SK-N-SH (cell line): Measurements from ENCODE around the gene IARS2. TPM values are rescaled to one million over a fixed set of nuclear protein-coding genes. Genes with fewer than 3 reads are reported as not detected.
A peak's percentile ranks its signal among the peaks of the same experiment; 100 is the strongest.

ENCODE experiments used
- CTCF ChIA-PET: fragments of 300-600, 350-600 bp; formaldehyde crosslinking; extraction: SDS; loops from one replicate; lab custom pipeline; 2021; lab: Yijun Ruan, JAX
- POLR2A ChIA-PET: fragments of 350-600 bp; sonication (Branson Sonifier 250); formaldehyde crosslinking; extraction: SDS; loops from one replicate; lab custom pipeline; 2020; ENCODE audit warnings: antibody characterized with exemption, inconsistent platforms; lab: Yijun Ruan, JAX
- DNase-seq: peaks from one replicate; pipeline ENCODE4 v3.0.0; 2012
- H2AFZ ChIP-seq: fragments of 200-600 bp; sonication (generic); 2 replicates; pipeline ENCODE4 v1.8.1; 2016; ENCODE audit warnings: antibody characterized with exemption, mild to moderate bottlenecking, low read depth
- H3F3A ChIP-seq: fragments of 200-600 bp; sonication (generic); replicated peaks from 2 replicates; pipeline ENCODE3; 2016; ENCODE audit warnings: antibody characterized with exemption, mild to moderate bottlenecking; ENCODE audit not compliant: insufficient read depth
- H3K27ac ChIP-seq, 2 experiments: fragments of 200-500 bp in 1 of 2; fragments of 200-600 bp in 1 of 2; sonication (Bioruptor generic) in 1 of 2; sonication (generic), shearing (Covaris generic) in 1 of 2; 2 replicates each; pipeline versions ENCODE4 v1.5.1 to v1.6.1; 2014 to 2016; ENCODE audit warnings: low read depth in 2 of 2, inconsistent platforms in 1 of 2, low read length in 1 of 2, mild to moderate bottlenecking in 1 of 2, mixed read lengths in 1 of 2
- H3K27me3 ChIP-seq: fragments of 200-600 bp; sonication (generic), shearing (Covaris generic); 2 replicates; pipeline ENCODE4 v1.6.1; 2016; ENCODE audit warnings: mixed run types; ENCODE audit not compliant: insufficient read depth
- H3K36me3 ChIP-seq, 2 experiments: fragments of 200-500 bp in 1 of 2; fragments of 200-600 bp in 1 of 2; sonication (Bioruptor generic) in 1 of 2; sonication (generic) in 1 of 2; replicated peaks in 1 of 2; 2 replicates each; pipeline versions ENCODE3 to v1.5.1; 2014 to 2016; ENCODE audit warnings: low read length in 1 of 2, mild to moderate bottlenecking in 1 of 2; ENCODE audit not compliant: insufficient read depth in 2 of 2, control insufficient read depth in 1 of 2
- H3K4me1 ChIP-seq, 2 experiments: fragments of 200-500 bp in 1 of 2; fragments of 200-600 bp in 1 of 2; sonication (Bioruptor generic) in 1 of 2; sonication (generic), shearing (Covaris generic) in 1 of 2; 2 replicates each; pipeline versions ENCODE4 v1.5.1 to v1.6.1; 2014 to 2016; ENCODE audit warnings: low read depth in 1 of 2, low read length in 1 of 2, mixed run types in 1 of 2; ENCODE audit not compliant: insufficient read depth in 2 of 2, control insufficient read depth in 1 of 2
- H3K4me2 ChIP-seq: fragments of 200-600 bp; sonication (generic), shearing (Covaris generic); 2 replicates; pipeline ENCODE4 v1.6.1; 2017; ENCODE audit warnings: mixed run types
- H3K4me3 ChIP-seq, 2 experiments: fragments of 200-500 bp in 1 of 2; fragments of 200-600 bp in 1 of 2; sonication (Bioruptor generic) in 1 of 2; sonication (generic), shearing (Covaris generic) in 1 of 2; 2 replicates each; pipeline versions ENCODE4 v1.5.1 to v1.8.1; 2014 to 2016; ENCODE audit warnings: low read depth in 2 of 2, inconsistent platforms in 1 of 2, low read length in 1 of 2, mild to moderate bottlenecking in 1 of 2, mixed read lengths in 1 of 2, moderate library complexity in 1 of 2
- H3K79me2 ChIP-seq: fragments of 200-600 bp; sonication (generic); 2 replicates; pipeline ENCODE4 v1.8.1; 2017; ENCODE audit warnings: mild to moderate bottlenecking; ENCODE audit not compliant: insufficient read depth
- H3K9ac ChIP-seq: fragments of 200-600 bp; sonication (generic); 2 replicates; pipeline ENCODE4 v1.6.1; 2017; ENCODE audit warnings: mixed run types
- H3K9me2 ChIP-seq: fragments of 200-600 bp; sonication (generic); 2 replicates; pipeline ENCODE4 v1.6.1; 2017; ENCODE audit warnings: mixed run types
- H3K9me3 ChIP-seq: fragments of 200-600 bp; sonication (generic); 2 replicates; pipeline ENCODE4 v1.6.1; 2017; ENCODE audit warnings: mixed run types, mild to moderate bottlenecking, moderate library complexity
- H4K20me1 ChIP-seq: fragments of 200-600 bp; sonication (generic); 2 replicates; pipeline ENCODE4 v1.6.1; 2017; ENCODE audit warnings: mild to moderate bottlenecking, mixed run types; ENCODE audit not compliant: insufficient read depth
- CHD2 ChIP-seq: fragments of 150-350 bp; IDR thresholded peaks from 2 replicates; pipeline ENCODE4 v1.6.1; 2018; ENCODE audit warnings: low read length; ENCODE audit not compliant: partially characterized antibody
- ELF1 ChIP-seq: IDR thresholded peaks from 2 replicates; pipeline ENCODE4 v1.4.0; 2012
- EP300 ChIP-seq, 2 experiments: IDR thresholded peaks; 2 replicates each; pipeline versions ENCODE4 v1.4.0 to v1.6.1; 2012; ENCODE audit warnings: borderline replicate concordance in 1 of 2, low read depth in 1 of 2, low read length in 1 of 2
- EZH2phosphoT487 ChIP-seq: fragments of 200-600 bp; sonication (generic); IDR thresholded peaks from 2 replicates; pipeline ENCODE4 v1.6.1; 2017; ENCODE audit warnings: low read depth, mixed run types, mild to moderate bottlenecking, antibody characterized with exemption, moderate library complexity, borderline replicate concordance
- FOSL2 ChIP-seq: IDR thresholded peaks from 2 replicates; pipeline ENCODE4 v1.4.0; 2012; ENCODE audit warnings: low read depth, mild to moderate bottlenecking, moderate library complexity, borderline replicate concordance
- FOXM1 ChIP-seq: IDR thresholded peaks from 2 replicates; pipeline ENCODE4 v1.4.0; 2012; ENCODE audit warnings: low read depth, mild to moderate bottlenecking
- GABPA ChIP-seq: IDR thresholded peaks from 2 replicates; pipeline ENCODE4 v1.4.0; 2012; ENCODE audit warnings: low read depth, mild to moderate bottlenecking
- GATA2 ChIP-seq: sonication (generic); formaldehyde crosslinking; IDR thresholded peaks from 2 replicates; pipeline ENCODE4 v1.5.0; 2020; ENCODE audit warnings: mild to moderate bottlenecking, missing genetic modification reagents
- MAX ChIP-seq: IDR thresholded peaks from 2 replicates; pipeline ENCODE4 v1.4.0; 2012; ENCODE audit warnings: low read depth
- MEF2A ChIP-seq: IDR thresholded peaks from 2 replicates; pipeline ENCODE4 v1.4.0; 2012; ENCODE audit warnings: low read depth, borderline replicate concordance
- NRF1 ChIP-seq: IDR thresholded peaks from 2 replicates; pipeline ENCODE4 v1.6.1; 2012; ENCODE audit warnings: low read depth, mild to moderate bottlenecking, low read length
- POLR2AphosphoS5 ChIP-seq: IDR thresholded peaks from 2 replicates; pipeline ENCODE4 v1.6.1; 2012; ENCODE audit warnings: low read depth, low read length
- RAD21 ChIP-seq: IDR thresholded peaks from 2 replicates; pipeline ENCODE4 v1.6.1; 2012; ENCODE audit warnings: mild to moderate bottlenecking, low read length
- RCOR1 ChIP-seq: fragments of 150-350 bp; IDR thresholded peaks from 2 replicates; pipeline ENCODE4 v1.6.1; 2017; ENCODE audit warnings: antibody characterized with exemption, low read length
- RFX5 ChIP-seq: IDR thresholded peaks from 2 replicates; pipeline ENCODE4 v1.6.1; 2012; ENCODE audit warnings: mild to moderate bottlenecking, improper control_type of control experiment, low read length
- RXRA ChIP-seq: IDR thresholded peaks from 2 replicates; pipeline ENCODE4 v1.4.0; 2012; ENCODE audit warnings: low read depth, mild to moderate bottlenecking, borderline replicate concordance
- SIN3A ChIP-seq: IDR thresholded peaks from 2 replicates; pipeline ENCODE4 v1.6.1; 2012; ENCODE audit warnings: low read depth, mild to moderate bottlenecking, low read length, moderate library complexity, borderline replicate concordance
- SMC3 ChIP-seq: IDR thresholded peaks from 2 replicates; pipeline ENCODE4 v1.6.1; 2012; ENCODE audit warnings: low read depth, low read length, improper control_type of control experiment
- TCF12 ChIP-seq: IDR thresholded peaks from 2 replicates; pipeline ENCODE4 v1.4.0; 2012
- WGBS: methylation state at CpG from one replicate; pipeline ENCODE4 v1.1.6; 2017; ENCODE audit warnings: low lambda C conversion rate; 5-methylcytosine and 5-hydroxymethylcytosine counted together
- polyA plus RNA-seq, 3 experiments: library from polyadenylated mRNA; depleted of rRNA; stranded (reverse); fragments of >200 nt; gene quantifications; 2 replicates each; pipeline ENCODE4 v1.2.3, GENCODE V29; 2012
- TF ChIP-seq, protein P1 (sequence below): fragments of 200-600 bp; sonication (generic); IDR thresholded peaks from 2 replicates; pipeline ENCODE4 v1.6.1; 2017; ENCODE audit warnings: antibody characterized with exemption, mild to moderate bottlenecking, moderate library complexity
- TF ChIP-seq, protein P2 (sequence below): IDR thresholded peaks from 2 replicates; pipeline ENCODE4 v1.4.0; 2012; ENCODE audit warnings: low read depth, borderline replicate concordance
- TF ChIP-seq, protein P3 (sequence below): fragments of 150-350 bp; IDR thresholded peaks from 2 replicates; pipeline ENCODE4 v1.6.1; 2017; ENCODE audit warnings: antibody characterized with exemption, low read length, low read depth, borderline replicate concordance

The IARS2 gene
- polyA plus RNA-seq, 1 of the 3 experiments (the other 2 are of a cell fraction) = 25.7 TPM

GRCh38 chr1:220182111-220182510 lies 88.2 kb downstream of the IARS2 start:
- Histone ChIP-seq H3K9me3 (no peaks in the 10 kb centered on the region), H3K9ac (peak overlapping the region; percentile 8; the same call in 1 of the 2 replicates), H3K4me3 (no peak overlapping the region), H3K79me2 (peaks cover 5% of the 10 kb centered on the region; the same call in 1 of the 2 replicates), H3K27ac (peak overlapping the region in 1 of 2 experiments; percentile 67; a peak in 2 of 4 replicates), H3F3A (peaks cover 15% of the 10 kb centered on the region), H3K27me3 (no peaks in the 10 kb centered on the region), H4K20me1 (no peaks in the 10 kb centered on the region), H3K4me2 (no peak overlapping the region), H3K36me3 (peaks cover 52 to 66% of the 10 kb centered on the region in 2 experiments), H2AFZ (no peak overlapping the region), H3K9me2 (no peaks in the 10 kb centered on the region), H3K4me1 (peaks cover 0 to 10% of the 10 kb centered on the region in 2 experiments; a peak in 1 of 4 replicates)
- TF ChIP-seq CHD2 = no peak
- TF ChIP-seq POLR2AphosphoS5 = no peak
- no peak for TF ChIP-seq RFX5
- TF ChIP-seq, protein P1, sequence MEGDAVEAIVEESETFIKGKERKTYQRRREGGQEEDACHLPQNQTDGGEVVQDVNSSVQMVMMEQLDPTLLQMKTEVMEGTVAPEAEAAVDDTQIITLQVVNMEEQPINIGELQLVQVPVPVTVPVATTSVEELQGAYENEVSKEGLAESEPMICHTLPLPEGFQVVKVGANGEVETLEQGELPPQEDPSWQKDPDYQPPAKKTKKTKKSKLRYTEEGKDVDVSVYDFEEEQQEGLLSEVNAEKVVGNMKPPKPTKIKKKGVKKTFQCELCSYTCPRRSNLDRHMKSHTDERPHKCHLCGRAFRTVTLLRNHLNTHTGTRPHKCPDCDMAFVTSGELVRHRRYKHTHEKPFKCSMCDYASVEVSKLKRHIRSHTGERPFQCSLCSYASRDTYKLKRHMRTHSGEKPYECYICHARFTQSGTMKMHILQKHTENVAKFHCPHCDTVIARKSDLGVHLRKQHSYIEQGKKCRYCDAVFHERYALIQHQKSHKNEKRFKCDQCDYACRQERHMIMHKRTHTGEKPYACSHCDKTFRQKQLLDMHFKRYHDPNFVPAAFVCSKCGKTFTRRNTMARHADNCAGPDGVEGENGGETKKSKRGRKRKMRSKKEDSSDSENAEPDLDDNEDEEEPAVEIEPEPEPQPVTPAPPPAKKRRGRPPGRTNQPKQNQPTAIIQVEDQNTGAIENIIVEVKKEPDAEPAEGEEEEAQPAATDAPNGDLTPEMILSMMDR = no peak
- TF ChIP-seq FOXM1 = no peak
- TF ChIP-seq RXRA = no peak
- no peak for TF ChIP-seq FOSL2
- no peak for TF ChIP-seq EP300 (IDR thresholded peaks at IDR 0.05; ENCODE audit: borderline replicate concordance in 1 of 2, low read depth in 1 of 2, low read length in 1 of 2)
- no peak for TF ChIP-seq MEF2A
- no peak for TF ChIP-seq RAD21
- TF ChIP-seq, protein P2, sequence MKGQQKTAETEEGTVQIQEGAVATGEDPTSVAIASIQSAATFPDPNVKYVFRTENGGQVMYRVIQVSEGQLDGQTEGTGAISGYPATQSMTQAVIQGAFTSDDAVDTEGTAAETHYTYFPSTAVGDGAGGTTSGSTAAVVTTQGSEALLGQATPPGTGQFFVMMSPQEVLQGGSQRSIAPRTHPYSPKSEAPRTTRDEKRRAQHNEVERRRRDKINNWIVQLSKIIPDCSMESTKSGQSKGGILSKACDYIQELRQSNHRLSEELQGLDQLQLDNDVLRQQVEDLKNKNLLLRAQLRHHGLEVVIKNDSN = no peak
- TF ChIP-seq RCOR1 = no peak
- TF ChIP-seq GABPA = no peak
- no peak for TF ChIP-seq SMC3
- WGBS = 80% methylated on average over 1 of the region's 1 CpG
- DNase-seq = no peak
- ChIA-PET POLR2A (no interaction called here), CTCF (interaction anchor here (0.9 to 1.9 kb wide), 3 partner anchors 7 to 595 kb away, joined by 3 to 6 read pairs (median 3); no protein-coding TSS in a partner anchor)

GRCh38 chr1:220182656-220183055 lies 88.7 kb downstream of the IARS2 start:
- Histone ChIP-seq H3K4me2 (no peak overlapping the region), H3K4me1 (peaks cover 0 to 10% of the 10 kb centered on the region in 2 experiments; a peak in 1 of 4 replicates), H2AFZ (no peak overlapping the region), H3K9me2 (no peaks in the 10 kb centered on the region), H3F3A (peaks cover 15% of the 10 kb centered on the region), H4K20me1 (no peaks in the 10 kb centered on the region), H3K27me3 (no peaks in the 10 kb centered on the region), H3K4me3 (no peak overlapping the region)
- CTCF ChIA-PET = interaction anchor here (1.1 kb wide), 1 partner anchor 594 kb away, joined by 3 read pairs; no protein-coding TSS in a partner anchor
- DNase-seq = no peak
- TF ChIP-seq GABPA = no peak
- no peak for TF ChIP-seq RXRA
- no peak for TF ChIP-seq RFX5
- TF ChIP-seq TCF12 = no peak
- TF ChIP-seq NRF1 = no peak
- TF ChIP-seq POLR2AphosphoS5 = no peak
- TF ChIP-seq GATA2 (CRISPR knock-in tag) = no peak
- TF ChIP-seq SIN3A = no peak
- no peak for TF ChIP-seq EZH2phosphoT487
- no peak for TF ChIP-seq MAX
- no peak for TF ChIP-seq ELF1
- TF ChIP-seq, protein P3, sequence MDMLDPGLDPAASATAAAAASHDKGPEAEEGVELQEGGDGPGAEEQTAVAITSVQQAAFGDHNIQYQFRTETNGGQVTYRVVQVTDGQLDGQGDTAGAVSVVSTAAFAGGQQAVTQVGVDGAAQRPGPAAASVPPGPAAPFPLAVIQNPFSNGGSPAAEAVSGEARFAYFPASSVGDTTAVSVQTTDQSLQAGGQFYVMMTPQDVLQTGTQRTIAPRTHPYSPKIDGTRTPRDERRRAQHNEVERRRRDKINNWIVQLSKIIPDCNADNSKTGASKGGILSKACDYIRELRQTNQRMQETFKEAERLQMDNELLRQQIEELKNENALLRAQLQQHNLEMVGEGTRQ = no peak
- TF ChIP-seq, all 33 proteins: peak for 0
- peak overlapping the region; percentile 8; the same call in 1 of the 2 replicates for H3K9ac ChIP-seq
- peaks cover 5% of the 10 kb centered on the region; the same call in 1 of the 2 replicates for H3K79me2 ChIP-seq
- POLR2A ChIA-PET = no interaction called here
- H3K9me3 ChIP-seq = no peaks in the 10 kb centered on the region
- WGBS = 79% methylated on average over 2 of the region's 2 CpGs
- peak overlapping the region in 1 of 2 experiments; percentile 67; a peak in 2 of 4 replicates for H3K27ac ChIP-seq
- H3K36me3 ChIP-seq = peaks cover 54 to 66% of the 10 kb centered on the region in 2 experiments
